Activated T-cell treated with anti-CD3 and anti-CD28 coated beads for 48 hours (primary cell): Measurements from ENCODE around the gene PPM1L.

Source experiments
- DNase-seq: peaks from one replicate; pipeline ENCODE4 v3.0.0-alpha.2; 2020; ENCODE audit warnings: low read depth

The PPM1L gene

DNA sequence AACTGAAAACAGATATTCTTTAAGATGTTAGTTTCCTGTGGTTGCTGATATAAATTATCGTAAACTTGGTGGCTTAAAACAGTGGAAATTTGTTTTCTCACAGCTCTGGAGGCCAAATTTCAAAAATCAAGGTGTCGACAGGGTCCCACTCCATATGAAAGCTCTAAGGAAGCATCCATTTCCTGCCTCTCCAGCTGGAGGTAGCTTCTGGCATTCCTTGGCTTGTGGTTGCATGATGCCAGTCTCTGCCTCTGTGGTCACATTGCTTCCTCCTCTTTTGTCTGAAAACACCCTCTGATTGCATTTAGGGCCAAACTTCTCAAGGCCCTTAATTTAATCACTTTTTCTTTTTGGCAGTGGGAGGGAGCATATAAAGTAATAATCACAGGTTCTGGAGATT lies 96.8 kb downstream of the PPM1L start:
- DNase-seq: no peak

DNA sequence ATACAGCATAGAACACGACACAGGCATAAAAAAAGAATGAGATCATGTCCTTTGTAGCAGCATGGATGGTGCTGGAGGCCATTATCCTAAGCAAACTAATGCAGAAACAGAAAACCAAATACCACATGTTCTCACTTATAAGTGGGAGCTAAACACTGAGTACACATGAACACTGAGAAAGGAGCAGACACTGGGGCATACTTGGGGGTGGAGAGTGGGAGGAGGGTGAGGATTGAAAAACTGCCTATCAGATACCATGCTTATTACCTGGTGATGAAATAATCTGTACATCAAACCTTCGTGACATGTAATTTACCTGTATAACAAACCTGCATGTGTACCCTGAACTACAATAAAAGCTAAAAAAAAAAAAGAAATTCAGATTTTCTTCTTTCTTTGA lies 100.4 kb downstream of the PPM1L start:
- no peak for DNase-seq

DNA sequence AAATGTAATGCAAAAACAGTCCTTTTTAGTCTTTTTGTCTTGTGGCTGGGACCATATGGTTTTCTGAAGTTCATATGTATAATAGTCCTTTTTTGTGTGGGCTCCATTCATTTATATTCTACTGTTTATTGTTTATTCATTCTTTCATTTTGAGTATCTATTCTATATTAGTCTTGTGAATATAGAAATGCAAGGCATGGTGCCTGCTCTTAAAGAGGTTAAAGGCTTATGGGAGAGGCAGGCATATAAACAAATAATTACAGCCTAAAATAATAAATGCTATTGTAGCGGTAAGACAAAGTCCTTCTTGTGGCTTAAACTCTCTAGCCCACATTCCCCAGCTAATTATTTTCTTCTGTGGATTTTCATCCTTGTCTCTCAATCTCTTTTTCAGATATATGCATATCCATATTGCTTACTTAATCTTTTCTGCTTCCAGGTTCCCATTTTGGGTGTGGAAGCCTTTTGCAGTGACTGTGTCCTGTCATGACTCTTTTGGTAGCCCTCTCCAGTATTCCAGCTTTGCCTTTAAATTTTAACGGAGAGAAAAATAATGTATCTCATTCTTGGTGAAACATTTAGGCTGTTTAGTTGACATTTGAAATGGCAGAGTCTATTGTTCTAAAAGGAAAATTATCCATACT lies 101.6 kb downstream of the PPM1L start:
- DNase-seq: no peak

DNA sequence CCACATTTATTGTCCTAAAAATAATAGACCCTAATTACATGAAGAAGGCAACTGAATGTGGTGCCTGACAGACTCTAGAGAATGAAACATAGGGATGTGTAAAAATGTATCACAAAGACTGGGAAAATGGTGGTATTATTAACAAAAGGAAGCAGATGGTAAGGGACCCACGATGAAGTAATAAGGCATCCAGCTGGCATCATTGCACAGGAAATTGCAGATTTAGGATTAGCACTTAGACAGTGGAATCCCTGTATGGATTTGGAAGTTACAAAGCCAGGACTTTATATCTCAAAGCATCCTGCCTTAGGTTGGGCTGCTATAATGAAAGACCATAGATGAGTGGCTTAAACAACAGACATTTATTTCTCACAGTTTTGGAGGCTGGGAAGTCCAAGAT lies 104.3 kb downstream of the PPM1L start:
- no peak for DNase-seq

DNA sequence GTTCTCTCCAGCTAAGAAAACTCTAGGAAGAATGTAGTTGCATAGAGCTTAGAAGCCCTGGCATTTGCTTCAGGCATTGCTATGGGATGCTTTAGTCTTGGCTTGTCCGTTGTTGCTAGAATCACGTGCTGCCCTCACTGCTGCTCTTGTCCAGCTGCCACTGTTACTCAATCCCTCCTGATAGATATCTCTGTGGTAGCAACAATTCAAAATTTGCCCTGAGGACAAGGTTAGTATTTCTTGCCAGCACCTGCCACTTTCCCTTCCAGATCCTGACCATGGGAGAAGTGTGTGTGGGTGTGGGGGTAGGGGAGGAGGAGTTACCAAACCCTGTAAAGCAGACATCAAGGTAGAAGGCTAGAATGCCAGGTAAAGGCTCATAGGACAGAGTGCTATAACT lies 113.8 kb downstream of the PPM1L start:
- no peak for DNase-seq

DNA sequence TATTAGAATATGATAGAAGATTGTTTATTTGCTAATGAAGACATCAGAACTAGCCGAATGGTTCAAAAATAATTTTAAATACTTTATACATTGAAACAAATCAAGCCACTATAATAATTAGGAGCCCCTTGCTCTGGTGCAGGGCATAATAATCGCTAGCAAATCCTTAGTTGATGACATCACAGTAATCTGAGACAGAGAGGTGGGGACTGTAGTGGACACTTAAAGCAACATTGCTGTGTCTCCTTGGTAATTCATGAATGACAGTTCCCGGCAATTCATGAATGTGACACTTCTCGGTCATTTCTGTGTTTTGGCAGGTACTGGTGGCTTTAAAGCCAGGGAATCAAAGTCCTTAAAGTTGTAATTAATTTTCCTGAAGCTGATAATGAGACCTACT lies 114.3 kb downstream of the PPM1L start:
- no peak for DNase-seq

DNA sequence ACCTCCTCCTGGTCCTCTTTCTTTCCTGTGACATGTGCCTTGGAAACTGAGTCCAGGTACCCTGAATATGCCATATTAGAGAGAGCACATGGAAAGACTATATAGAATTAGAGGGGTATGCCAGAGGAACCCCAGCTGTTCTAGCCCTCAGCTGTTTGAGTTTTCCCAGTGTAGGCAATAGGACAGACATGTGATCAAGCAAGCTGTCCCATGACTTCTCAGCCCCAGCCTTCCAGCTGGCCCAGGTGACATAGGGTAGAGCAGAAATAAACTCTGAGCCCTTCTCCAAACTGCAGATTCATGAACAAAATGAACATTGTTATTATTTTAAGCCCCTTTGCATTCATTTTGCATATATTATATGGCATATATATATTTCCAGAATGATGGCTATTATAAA lies 118.7 kb downstream of the PPM1L start:
- DNase-seq: no peak

DNA sequence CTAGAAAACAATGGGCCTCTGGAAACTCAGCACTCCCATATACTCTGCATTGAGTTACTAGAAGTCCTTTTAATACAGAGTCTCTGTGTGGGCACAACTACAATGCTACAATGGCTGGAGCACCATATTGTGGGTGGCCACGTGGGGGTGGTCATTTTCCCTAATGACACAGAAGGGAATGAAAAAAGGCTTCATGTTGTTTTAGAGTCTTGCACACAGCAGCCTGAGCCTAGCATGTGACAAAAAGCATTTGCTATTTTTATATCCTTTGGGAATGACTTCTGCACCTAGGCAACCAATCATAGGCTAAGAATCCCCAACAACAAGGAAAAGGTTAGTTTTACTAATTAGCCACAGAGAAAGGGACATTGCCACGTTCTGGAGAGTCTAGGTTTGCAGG lies 120.6 kb downstream of the PPM1L start:
- DNase-seq: no peak

DNA sequence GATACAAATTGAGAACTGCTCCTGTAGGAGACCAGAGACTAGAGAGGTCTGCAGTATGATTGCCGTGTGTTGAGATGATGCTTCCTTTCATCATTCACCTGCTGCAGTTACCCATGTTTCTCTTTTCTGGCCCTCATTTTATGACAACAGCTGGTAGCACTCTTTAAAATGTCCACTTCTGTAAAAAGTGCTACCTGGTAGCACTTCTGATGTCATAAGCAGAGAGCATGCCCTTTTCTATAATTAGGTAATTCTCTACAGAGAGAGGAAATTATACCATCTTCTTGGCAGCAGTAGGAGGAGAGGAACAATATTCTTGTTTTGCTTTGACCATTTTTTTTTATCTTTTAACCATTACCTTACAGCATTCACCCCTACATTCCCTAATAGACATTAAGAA lies 123.8 kb downstream of the PPM1L start:
- no peak for DNase-seq

DNA sequence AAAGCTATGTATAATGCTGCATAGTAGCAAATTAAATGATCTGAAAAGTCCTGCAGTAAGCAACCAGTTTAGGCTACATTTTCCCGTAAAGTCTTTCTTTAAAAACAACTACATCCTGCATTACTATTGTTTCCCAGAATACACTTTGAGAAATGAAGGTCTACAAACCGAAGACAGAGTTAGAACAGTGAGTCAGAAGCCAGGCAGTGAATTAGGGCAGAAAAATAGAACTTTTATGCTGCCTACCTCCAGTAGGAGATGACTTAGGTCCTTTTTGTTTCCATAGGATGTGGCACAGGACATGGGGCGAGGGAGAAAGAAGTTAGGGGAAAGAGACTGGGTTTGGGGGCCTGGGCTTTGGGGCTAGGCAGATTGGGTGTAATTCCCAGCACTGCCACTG lies 127.3 kb downstream of the PPM1L start:
- DNase-seq: no peak

DNA sequence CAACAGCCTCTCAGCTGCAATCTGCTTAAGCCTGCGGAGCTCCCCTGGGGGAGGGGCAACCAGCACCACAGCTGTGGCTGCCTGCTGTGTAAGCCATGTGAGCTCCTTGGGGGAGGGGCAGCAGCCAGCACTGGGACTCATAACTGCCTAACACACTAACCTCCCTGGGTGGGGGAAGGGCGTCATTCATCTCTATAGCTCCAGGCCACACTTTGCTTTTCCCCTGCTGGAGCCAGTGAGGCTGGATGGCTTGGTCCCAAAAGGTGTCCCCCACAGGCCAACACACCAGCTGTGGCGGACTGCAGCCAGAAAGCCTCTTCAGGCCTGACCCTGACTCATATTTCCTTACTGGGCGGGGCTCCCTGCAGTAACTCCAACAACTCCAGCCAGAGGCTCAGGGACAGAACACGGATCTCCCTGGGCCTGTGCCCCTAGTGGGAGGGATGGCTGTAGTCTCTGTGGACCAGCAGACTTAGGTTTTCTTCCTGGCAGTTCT lies 129.8 kb downstream of the PPM1L start:
- no peak for DNase-seq

DNA sequence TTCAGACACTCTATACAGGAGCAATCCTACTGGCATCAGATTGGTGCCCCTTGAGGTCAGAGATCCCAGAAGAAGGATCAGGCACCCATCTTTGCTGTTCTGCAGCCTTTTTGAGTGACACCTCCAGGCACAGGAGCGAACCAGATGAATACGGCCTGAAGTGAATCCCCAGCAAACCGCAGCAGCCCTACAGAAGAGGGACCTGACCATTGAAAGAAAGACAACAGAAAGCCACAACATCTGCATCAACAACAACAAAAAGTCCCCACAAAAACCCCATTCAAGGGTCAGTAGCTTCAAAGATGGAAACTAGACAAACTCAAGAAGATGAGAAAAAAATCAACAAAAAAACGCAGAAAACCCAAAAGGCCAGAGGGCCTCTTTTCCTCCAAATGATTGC lies 130.4 kb downstream of the PPM1L start:
- DNase-seq: no peak

DNA sequence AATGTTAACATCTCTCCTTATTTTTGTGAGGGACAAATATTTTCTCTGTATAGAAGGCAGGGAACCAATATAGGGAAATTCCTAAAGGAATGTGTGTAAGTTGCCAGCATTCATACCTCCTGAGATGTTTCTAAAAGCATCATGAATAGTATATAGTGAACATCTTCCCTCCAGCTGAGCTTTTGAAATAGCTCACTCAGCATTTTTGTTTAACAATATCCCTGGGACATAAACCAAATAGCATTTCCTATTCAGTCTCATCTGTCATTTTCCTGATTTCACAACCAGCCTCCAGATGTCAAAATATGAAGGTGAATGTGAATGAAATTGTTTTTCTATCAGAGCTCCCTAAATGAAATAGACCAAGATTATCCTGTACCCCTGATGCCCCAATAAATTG lies 137.2 kb downstream of the PPM1L start:
- DNase-seq: no peak

DNA sequence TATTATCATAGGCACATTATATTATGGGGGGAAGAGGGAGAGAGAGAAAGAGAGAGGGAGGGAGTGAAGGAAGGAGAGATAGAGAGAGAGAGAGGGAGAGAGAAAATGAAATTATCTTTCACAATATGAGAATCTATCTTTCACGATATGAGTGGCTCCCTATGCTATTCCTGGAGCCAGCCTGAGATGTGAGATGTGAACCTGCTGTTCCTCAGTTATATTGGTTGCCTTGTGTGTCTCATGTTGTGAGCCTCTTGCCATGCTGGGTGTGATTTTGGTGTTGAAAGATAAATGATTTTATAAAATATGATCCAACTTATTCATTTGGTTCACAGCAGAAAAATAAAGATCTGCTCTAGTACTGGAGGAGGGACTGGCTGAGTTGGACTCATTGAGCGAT lies 148.7 kb downstream of the PPM1L start:
- DNase-seq: no peak

DNA sequence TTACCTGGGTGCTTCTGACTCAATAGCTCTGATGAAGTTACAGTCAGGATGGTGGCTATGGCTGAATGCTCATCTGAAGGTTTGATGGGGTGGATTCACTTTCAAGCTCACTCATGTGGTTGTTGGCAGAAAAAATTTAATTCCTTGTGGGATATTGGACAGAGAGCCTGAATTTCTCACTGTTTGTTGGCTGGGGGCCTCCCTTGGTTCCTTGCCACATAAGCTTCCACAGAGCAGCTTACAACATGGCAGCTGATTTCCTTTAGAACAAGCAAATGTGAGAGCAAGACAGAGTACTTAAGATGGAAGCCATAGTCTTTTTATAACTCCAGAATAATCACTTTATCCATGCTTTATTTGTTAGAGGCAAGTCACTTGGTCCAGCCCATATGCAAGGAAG lies 150.6 kb downstream of the PPM1L start:
- DNase-seq: no peak

DNA sequence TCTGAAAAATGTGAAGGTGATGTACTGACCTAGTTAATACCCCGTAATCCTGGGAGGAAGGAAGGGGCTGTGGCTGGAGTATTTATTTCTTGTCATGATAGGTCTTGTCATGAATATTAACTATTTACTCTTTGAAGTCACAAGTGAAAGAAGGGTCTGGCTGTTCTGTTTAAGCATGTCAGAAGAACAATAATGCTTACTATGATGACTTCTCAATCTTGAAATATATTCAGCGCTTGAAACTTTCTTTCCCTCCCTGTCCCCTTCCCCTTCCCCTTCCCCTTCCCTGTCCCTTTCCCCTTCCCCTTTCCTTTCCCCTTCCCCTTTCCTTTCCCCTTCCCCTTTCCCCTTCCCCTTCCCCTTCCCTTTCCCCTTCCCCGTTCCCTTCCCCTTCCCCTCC lies 153.9 kb downstream of the PPM1L start:
- DNase-seq: no peak

DNA sequence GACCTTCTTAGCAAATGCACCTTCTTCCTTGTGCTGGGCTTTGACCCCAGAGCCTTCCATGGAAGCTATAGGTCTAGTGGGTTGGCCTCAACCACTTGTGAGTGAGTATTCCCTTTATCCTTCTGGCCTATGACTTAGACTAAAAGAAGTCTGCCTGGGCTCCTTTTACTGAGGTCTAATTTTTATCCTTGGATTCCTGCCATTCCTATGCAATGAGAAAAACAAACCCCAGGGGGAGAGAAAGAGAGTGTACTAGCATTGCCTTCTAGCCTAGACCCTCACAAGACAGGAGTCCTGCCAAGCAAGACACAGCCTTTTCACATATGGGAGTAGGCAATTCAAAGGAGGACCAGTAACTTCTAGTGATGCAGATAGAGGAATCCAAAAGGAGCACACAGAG lies 155.4 kb downstream of the PPM1L start:
- no peak for DNase-seq

DNA sequence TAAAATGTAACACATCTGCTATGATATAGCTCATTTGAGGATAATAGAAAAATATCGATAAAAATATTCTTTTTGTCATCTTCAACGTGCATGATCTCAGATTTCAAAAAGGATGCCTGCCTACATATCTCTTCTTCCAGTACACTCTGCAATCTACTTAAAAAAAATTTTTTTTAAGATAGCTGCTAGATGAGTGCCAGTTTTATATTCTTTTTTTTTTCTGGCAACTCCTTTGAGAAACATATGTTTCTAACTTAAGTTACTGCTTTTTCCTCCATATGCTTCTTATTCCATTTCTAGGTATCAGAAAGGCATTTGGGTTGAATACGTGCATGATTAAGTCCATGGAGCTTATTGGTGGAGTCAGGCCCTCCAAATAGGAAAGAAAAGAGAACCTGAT lies 160.4 kb downstream of the PPM1L start:
- DNase-seq: no peak

DNA sequence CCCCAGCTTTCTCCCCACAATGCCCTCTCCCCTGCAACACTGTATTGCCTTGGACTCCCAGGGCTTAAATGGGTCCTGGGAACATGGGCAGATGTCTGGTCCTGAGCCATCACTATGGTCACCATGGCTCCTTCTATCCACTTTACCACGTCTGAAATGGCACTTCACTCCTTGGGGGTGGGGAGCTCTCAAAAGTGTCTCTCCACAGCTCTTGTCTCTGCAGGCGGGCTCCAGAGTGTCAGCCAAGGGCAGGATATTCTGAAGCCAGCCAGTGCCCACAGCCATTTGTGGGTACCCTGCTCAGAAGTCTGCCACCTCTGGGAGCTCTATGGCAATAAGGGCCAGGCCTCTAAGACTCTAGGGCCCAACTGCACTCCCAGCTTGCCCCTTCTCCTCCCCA lies 163.9 kb downstream of the PPM1L start:
- DNase-seq: no peak

DNA sequence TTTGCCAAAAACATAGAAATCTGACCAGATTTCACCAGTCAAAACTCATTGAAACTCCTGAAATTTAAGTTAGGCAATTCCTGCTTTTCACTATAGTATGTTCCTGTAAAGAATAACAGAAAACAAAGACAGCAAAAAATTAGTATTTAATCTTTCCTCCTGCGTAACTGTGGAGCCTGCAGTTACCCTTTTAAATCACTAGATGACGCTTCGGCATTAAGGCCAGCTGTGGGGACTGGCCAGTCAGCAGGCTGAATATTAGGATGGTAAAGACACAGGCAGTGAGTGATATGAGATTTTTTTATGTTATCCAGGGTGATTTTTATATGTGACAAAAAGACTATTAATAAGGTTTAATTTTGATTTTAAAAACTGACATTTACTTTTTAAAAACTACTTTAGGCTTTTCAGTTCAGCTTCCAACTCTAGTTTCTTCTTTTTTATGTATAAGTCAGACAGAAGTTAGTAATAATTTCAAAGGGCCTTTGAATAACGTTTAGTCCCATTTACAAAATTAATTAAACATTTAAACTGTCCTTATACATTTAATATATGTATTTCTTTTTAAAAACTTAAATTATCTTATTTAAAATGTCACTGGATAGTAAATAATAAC lies 165.1 kb downstream of the PPM1L start:
- no peak for DNase-seq

DNA sequence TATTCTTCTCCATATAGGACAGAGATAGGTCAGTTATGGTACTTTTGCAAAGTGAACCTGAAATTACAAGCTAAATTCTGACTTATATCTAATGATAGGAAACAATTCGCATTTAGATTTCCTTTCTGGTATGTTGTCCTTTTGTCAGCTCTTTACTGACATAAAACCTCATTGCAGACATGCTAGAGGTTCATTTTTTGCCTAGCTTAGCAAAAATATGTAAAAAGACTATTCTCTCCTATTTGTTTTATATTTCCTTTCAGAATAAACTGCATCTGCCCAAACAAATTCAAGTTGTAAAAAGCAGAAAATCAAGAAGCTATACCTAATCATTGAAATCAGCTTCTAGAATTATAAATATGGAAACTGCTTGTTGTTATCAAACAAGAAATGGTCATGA lies 168.7 kb downstream of the PPM1L start:
- no peak for DNase-seq

DNA sequence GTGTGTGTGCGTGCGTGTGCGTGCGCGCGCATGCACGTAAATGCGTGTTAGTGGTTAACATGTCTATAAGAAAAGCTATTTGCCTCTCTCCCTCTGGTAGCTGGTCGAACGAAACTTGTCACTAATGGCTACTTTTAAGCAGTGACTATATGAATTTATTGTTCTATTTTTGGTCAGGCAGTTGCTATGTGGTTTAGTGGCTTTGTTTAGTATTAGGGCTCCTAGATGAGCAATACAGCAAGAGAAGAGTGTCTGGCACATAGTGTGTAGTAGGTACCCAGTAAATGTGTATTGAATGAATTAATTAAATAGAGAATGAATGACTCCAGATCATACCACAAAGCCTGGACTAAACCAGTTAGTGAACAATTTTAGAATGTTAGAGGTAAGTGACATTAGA lies 171.6 kb downstream of the PPM1L start:
- no peak for DNase-seq

DNA sequence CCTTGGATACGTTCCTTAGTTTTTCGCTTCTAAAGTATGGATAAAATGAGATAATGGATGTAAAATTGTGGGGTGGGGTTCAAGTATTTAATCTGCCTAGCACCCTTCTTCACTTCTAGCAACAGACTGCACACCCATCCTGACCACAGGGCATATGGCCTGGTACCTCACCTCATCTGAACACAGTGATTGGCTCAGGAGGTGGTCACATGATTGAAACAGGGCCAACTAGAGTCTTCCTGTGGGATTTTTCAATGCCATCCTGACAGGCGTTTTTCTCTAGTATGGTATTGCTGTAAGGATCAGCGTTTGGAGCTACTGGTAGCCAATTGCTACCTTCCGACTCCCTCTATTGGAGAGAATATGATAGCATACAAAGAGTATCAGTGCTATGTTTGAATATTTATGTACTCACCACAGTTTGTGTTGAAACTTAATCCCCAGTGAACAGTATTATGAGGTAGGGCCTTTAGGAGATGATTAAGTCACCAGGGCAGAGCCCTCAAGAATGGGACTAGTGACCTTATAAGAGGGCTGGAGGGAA lies 172.2 kb downstream of the PPM1L start:
- no peak for DNase-seq

DNA sequence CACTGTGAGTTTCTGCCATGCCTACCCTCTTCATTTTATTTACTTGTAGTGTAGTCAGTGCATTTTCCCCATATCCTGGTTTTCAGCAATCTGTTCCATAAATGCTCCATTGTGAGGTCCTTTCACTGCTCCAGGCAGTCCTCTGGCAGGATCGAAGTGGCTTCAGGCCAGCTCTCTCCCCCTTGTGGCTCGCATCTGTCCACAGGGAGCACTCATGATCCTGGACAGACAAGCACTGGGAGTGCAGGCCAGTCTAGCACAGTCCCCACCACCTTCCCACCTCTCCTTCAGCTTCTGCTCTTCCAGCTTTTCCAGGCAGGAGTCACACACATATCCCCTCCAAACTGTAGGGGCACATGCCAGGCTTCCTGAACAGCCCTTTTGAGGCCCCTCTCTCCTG lies 173.6 kb downstream of the PPM1L start:
- no peak for DNase-seq
